OCI-LY3 (cell line): Measurements from ENCODE around the gene NCLN.
A peak's percentile ranks its signal among the peaks of the same experiment; 100 is the strongest.
"Not testable (repeated sequence)": the region's sequence is repeated elsewhere in the genome, so short reads cannot be mapped to it uniquely, and the experiment has no call there.

Experiments
- H2AFZ ChIP-seq: fragments of 200-600, 300-600 bp; shearing (Covaris generic); 2 replicates; pipeline ENCODE4 v1.6.0; 2014; ENCODE audit warnings: antibody characterized with exemption, low read depth, low read length
- H3K27ac ChIP-seq: fragments of 200-600, 300-600 bp; sonication (generic); 2 replicates; pipeline ENCODE4 v1.5.1; 2014; ENCODE audit warnings: mild to moderate bottlenecking, low read length, moderate library complexity, mixed read lengths
- H3K27me3 ChIP-seq: fragments of 200-600, 300-600 bp; sonication (generic); 2 replicates; pipeline ENCODE4 v1.6.1; 2014; ENCODE audit warnings: low read depth, low read length, mixed read lengths
- H3K36me3 ChIP-seq: fragments of 200-600, 300-600 bp; sonication (generic); replicated peaks from 2 replicates; pipeline ENCODE3; 2014; ENCODE audit warnings: low read depth, low read length, mixed read lengths
- H3K4me1 ChIP-seq: fragments of 300-600, 200-600 bp; sonication (generic); 2 replicates; pipeline ENCODE4 v1.6.1; 2014; ENCODE audit warnings: low read length, mixed read lengths
- H3K4me2 ChIP-seq: fragments of 200-600, 300-600 bp; sonication (generic); 2 replicates; pipeline ENCODE4 v1.6.1; 2014; ENCODE audit warnings: low read length, mixed read lengths
- H3K4me3 ChIP-seq: fragments of 300-600, 200-600 bp; sonication (generic); 2 replicates; pipeline ENCODE4 v1.5.1; 2014; ENCODE audit warnings: antibody characterized with exemption, mild to moderate bottlenecking, low read length, moderate library complexity
- H3K79me2 ChIP-seq: fragments of 300-600, 200-600 bp; shearing (Covaris generic); 2 replicates; pipeline ENCODE4 v1.6.1; 2014; ENCODE audit warnings: mild to moderate bottlenecking, low read length, mixed read lengths
- H3K9ac ChIP-seq: fragments of 300-600, 200-600 bp; shearing (Covaris generic); 2 replicates; pipeline ENCODE4 v1.6.0; 2014; ENCODE audit warnings: mild to moderate bottlenecking, low read length, moderate library complexity
- H3K9me3 ChIP-seq: fragments of 200-600, 300-600 bp; shearing (Covaris generic); 2 replicates; pipeline ENCODE4 v1.6.1; 2014; ENCODE audit warnings: low read length, mixed read lengths; ENCODE audit not compliant: insufficient read depth
- H4K20me1 ChIP-seq: fragments of 200-600, 300-600 bp; sonication (generic); 2 replicates; pipeline ENCODE4 v1.6.1; 2016; ENCODE audit warnings: low read length, mixed read lengths; ENCODE audit not compliant: insufficient read depth
- EZH2phosphoT487 ChIP-seq: fragments of 200-600 bp; shearing (Covaris generic); IDR thresholded peaks from 2 replicates; pipeline ENCODE4 v1.6.1; 2018; ENCODE audit warnings: antibody characterized with exemption, mixed run types, low read depth
- TF ChIP-seq, protein P1 (sequence below): fragments of 200-600, 300-600 bp; sonication (generic); IDR thresholded peaks from 2 replicates; pipeline ENCODE4 v1.5.1; 2014; ENCODE audit warnings: antibody characterized with exemption, low read length, low read depth

NCLN gene

DNA sequence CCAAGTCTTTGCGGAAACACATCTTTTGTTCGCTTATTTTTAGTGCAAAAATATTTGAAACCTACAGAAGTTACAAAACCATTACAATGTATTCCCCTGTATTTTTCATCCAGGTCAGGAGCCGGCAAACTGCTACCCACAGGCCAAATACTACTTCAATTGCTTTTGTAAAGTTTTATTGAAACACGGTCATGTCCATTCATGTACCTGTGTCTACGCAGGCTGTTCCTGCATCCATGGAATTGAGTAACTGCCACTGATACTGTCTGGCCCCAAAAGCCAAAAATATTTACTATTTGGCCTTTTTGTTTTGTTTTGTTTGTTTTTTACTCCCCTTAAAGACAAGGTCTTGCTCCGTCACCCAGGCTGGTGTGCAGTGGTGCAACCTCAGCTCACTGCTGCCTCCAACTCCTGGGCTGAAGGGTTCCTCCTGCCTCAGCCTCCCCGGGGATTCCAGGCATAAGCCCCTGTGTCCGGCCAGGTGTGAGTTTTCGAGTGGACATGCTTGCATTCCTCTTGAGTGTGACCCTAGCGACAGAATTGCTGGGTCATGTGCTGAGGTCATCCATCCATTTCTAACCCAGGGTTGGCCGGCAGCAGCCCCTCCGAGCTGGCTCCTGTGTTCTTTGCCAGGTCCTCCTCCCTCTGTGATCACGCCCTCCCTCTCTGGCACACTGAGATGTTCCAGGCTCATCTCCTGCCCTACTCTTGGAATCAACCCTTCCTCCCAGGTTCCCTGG is 18.0 kb upstream of the NCLN start:
- no peaks in the 10 kb centered on the region for H3K27me3 ChIP-seq
- H3K9me3 ChIP-seq: no peaks in the 10 kb centered on the region
- no peak overlapping the region for H3K9ac ChIP-seq
- H4K20me1 ChIP-seq: no peaks in the 10 kb centered on the region
- no peak overlapping the region for H2AFZ ChIP-seq
- H3K4me2 ChIP-seq: no peak overlapping the region
- no peaks in the 10 kb centered on the region for H3K79me2 ChIP-seq
- H3K36me3 ChIP-seq: peaks cover 30% of the 10 kb centered on the region
- peaks cover 7% of the 10 kb centered on the region for H3K4me1 ChIP-seq
- H3K4me3 ChIP-seq: no peak overlapping the region
- TF ChIP-seq, protein P1, sequence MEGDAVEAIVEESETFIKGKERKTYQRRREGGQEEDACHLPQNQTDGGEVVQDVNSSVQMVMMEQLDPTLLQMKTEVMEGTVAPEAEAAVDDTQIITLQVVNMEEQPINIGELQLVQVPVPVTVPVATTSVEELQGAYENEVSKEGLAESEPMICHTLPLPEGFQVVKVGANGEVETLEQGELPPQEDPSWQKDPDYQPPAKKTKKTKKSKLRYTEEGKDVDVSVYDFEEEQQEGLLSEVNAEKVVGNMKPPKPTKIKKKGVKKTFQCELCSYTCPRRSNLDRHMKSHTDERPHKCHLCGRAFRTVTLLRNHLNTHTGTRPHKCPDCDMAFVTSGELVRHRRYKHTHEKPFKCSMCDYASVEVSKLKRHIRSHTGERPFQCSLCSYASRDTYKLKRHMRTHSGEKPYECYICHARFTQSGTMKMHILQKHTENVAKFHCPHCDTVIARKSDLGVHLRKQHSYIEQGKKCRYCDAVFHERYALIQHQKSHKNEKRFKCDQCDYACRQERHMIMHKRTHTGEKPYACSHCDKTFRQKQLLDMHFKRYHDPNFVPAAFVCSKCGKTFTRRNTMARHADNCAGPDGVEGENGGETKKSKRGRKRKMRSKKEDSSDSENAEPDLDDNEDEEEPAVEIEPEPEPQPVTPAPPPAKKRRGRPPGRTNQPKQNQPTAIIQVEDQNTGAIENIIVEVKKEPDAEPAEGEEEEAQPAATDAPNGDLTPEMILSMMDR: no peak
- no peak for TF ChIP-seq EZH2phosphoT487
- H3K27ac ChIP-seq: no peak overlapping the region

DNA sequence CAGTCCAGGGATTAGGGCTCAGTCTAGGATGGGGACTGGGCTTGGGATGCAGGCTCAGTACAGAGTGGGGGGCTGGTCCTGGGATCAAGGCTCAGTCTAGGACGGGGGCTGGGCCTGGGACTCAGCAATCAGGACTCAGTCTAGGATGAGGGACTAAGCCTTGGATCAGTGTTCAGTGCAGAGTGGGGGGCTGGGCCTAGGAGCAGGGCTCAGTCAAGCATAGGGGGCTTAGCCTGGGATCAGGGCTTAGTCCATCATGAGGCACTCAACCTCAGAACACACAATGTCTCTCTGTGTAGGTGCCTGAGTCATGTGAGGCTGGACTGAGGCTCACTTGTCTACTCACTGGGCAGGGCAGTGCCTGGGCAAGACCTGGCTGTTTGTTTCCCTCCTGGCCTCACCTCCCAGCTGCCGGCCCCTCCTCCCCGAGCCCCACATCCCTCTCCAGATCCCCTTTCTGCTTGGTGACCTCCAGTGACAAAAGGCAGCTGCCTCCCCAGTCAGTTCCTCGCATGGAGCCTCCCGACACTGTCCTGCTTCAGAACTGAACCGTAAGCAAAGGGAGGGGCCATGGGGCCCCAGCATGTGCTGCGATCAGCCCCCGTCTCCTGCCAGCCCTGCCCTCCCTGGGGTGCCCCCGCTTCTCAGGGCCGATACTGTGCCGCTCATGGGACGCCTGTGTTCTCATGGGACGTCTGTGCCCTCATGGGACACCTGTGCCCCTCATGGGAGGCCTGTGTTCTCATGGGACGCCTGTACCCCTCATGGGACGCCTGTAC is 13.6 kb upstream of the NCLN start:
- Histone ChIP-seq H3K9me3 (no peaks in the 10 kb centered on the region), H3K4me2 (peak overlapping the region; percentile 16; the same call in 1 of the 2 replicates), H2AFZ (no peak overlapping the region), H3K27ac (peak overlapping the region; percentile 11; the same call in 1 of the 2 replicates), H3K79me2 (no peaks in the 10 kb centered on the region), H3K27me3 (no peaks in the 10 kb centered on the region), H3K4me3 (no peak overlapping the region), H3K9ac (no peak overlapping the region), H4K20me1 (no peaks in the 10 kb centered on the region), H3K36me3 (peaks cover 5% of the 10 kb centered on the region), H3K4me1 (peaks cover 8% of the 10 kb centered on the region)
- TF ChIP-seq, protein P1: no peak
- no peak for TF ChIP-seq EZH2phosphoT487

DNA sequence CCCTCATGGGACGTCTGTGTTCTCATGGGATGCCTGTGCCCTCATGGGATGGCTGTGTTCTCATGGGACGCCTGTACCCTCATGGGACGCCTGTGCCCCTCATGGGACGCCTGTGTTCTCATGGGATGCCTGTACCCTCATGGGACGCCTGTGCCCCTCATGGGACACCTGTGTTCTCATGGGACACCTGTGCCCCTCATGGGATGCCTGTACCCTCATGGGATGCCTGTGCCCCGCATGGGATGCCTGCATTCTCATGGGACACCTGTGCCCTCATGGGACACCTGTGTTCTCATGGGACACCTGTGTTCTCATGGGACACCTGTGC is 13.1 kb upstream of the NCLN start:
- H3K4me1 ChIP-seq: peaks cover 11% of the 10 kb centered on the region
- peak overlapping the region; percentile 16; the same call in 1 of the 2 replicates for H3K4me2 ChIP-seq
- H3K4me3 ChIP-seq: not testable (repeated sequence)

DNA sequence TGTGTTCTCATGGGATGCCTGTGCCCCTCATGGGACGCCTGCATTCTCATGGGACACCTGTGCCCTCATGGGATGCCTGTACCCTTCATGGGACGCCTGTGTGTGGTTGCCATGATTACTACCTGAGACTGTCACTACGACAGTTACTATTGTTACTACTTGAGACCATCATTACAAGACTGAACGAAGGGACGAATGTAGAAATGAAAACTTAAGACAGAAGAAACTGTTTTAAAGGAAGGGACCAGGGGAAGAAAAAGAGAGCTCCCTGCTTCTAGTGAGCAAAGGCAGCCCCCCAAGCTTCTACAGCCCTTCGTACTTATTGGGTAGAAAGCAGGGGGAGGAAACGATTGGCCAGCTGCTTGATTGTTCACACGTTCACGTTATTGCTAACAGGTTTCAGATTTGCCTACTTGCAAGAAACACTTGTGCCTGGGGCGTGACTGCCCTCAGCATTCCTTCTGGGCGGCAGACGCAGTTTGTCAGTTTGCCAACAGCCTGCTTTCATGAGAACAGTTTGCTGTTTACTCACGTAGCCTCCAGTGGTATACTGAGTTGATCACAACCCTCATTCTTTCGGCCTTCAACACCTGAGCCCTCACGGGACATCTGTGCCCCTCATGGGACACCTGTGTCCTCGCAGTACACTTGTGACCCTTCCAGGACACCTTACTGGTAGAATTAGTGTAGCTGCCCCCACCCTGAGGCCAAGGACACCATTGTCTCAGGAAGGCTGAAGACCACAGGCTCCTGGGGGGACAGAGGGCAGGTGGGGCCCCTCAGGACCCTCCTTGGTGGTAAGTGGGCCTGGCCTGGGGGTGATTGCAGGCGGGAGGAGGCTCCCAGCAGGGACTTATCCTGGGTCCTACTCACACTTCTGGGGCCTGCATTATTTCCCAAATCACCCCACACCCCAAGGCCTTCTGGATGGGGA is 9.7 kb upstream of the NCLN start:
- Histone ChIP-seq H3K4me3 (no peak overlapping the region), H3K36me3 (no peaks in the 10 kb centered on the region), H3K9me3 (no peaks in the 10 kb centered on the region), H3K27ac (no peak overlapping the region), H3K79me2 (no peaks in the 10 kb centered on the region), H3K9ac (no peak overlapping the region), H4K20me1 (no peaks in the 10 kb centered on the region), H2AFZ (no peak overlapping the region), H3K27me3 (no peaks in the 10 kb centered on the region), H3K4me1 (peaks cover 27% of the 10 kb centered on the region), H3K4me2 (no peak overlapping the region)
- TF ChIP-seq, protein P1: no peak

More for the DNA sequence above, 13.1 kb upstream of the NCLN start:
- H2AFZ ChIP-seq, H3K27me3 ChIP-seq, H3K79me2 ChIP-seq, H3K9me3 ChIP-seq, H4K20me1 ChIP-seq, H3K9ac ChIP-seq, H3K36me3 ChIP-seq: not testable (repeated sequence)
- peak overlapping the region; percentile 11; the same call in 1 of the 2 replicates for H3K27ac ChIP-seq
